DND-41 (cell line): ENCODE measurements around the gene CPNE1.

Experiments used
- CTCF ChIP-seq: IDR thresholded peaks from 2 replicates; pipeline ENCODE4 v1.5.1; 2012; ENCODE audit warnings: borderline replicate concordance, low read length, moderate library complexity, mild to moderate bottlenecking; ENCODE audit not compliant: poor library complexity, severe bottlenecking; ENCODE audit errors: extremely low read depth
- EZH2 ChIP-seq: IDR thresholded peaks from 3 replicates; pipeline ENCODE4 v1.6.1; 2012; ENCODE audit warnings: borderline replicate concordance, low read depth, mild to moderate bottlenecking, moderate library complexity, low read length, inconsistent platforms; ENCODE audit not compliant: severe bottlenecking

GRCh38 chr20:35578469-35578868 lies 86.2 kb downstream of the CPNE1 start:
- TF ChIP-seq CTCF (no peak), EZH2 (no peak)
